ENCODE measurements around the gene C20orf144.

C20orf144 gene

GRCh38 chr20:33664762-33665144 lies 2.6 kb downstream of the C20orf144 start:
- TF ChIP-seq CTCF (IDR thresholded peaks at IDR 0.05; ENCODE audit: insufficient read depth, missing control alignments) = no peak
- no peak for FAIRE-seq
- DNase-seq (ENCODE audit: insufficient read length, low spot score) = no peak

- DNase-seq (ENCODE audit: insufficient read length, low spot score) (no peak), FAIRE-seq (no peak)
- TF ChIP-seq CTCF (IDR thresholded peaks at IDR 0.05; ENCODE audit: insufficient read depth, missing control alignments) = no peak
These were observed 4.4 kb downstream of the C20orf144 start, which contains the start of gene ACTL10 for GRCh38 chr20:33666293-33667244. ACTL10 (plus strand) TSS chr20:33666943; CDS start chr20:33667498, 555 bp downstream.

GRCh38 chr20:33667245-33667675 lies 5.1 kb downstream of the C20orf144 start:
- FAIRE-seq (no peak), DNase-seq (ENCODE audit: insufficient read length, low spot score) (no peak)
- TF ChIP-seq CTCF (IDR thresholded peaks at IDR 0.05; ENCODE audit: insufficient read depth, missing control alignments) = no peak

GRCh38 chr20:33667676-33668465 lies 5.7 kb downstream of the C20orf144 start:
- DNase-seq (ENCODE audit: insufficient read length, low spot score) (peak; percentile 89), FAIRE-seq (no peak)
- peak; percentile 28 for TF ChIP-seq CTCF (IDR thresholded peaks at IDR 0.05; ENCODE audit: insufficient read depth, missing control alignments)

GRCh38 chr20:33668466-33669155 lies 6.5 kb downstream of the C20orf144 start:
- no peak for FAIRE-seq
- no peak for TF ChIP-seq CTCF (IDR thresholded peaks at IDR 0.05; ENCODE audit: insufficient read depth, missing control alignments)
- no peak for DNase-seq (ENCODE audit: insufficient read length, low spot score)

GRCh38 chr20:33669224-33669623 lies 7.1 kb downstream of the C20orf144 start:
- DNase-seq (ENCODE audit: insufficient read length, low spot score) (no peak), FAIRE-seq (no peak)
- no peak for TF ChIP-seq CTCF (IDR thresholded peaks at IDR 0.05; ENCODE audit: insufficient read depth, missing control alignments)
